Right ventricle myocardium superior (tissue), 1 donor: ENCODE measurements around the gene RNF152. TPM values are rescaled to one million over a fixed set of nuclear protein-coding genes. Genes with fewer than 3 reads are reported as not detected.
"Not testable (repeated sequence)": the region's sequence is repeated elsewhere in the genome, so short reads cannot be mapped to it uniquely, and the experiment has no call there.

ENCODE experiments used
- ATAC-seq: fragments of 200-7000 bp; cut with Tn5 transposase; one replicate; pipeline ENCODE4 v1.9.1; 2020; ENCODE audit warnings: mild to moderate bottlenecking; ENCODE audit not compliant: poor library complexity
- DNase-seq: peaks from one replicate; pipeline ENCODE4 v3.0.0-alpha.2; 2020
- intact Hi-C: fragments of 100-400 bp; cut with DNase I; formaldehyde crosslinking; loops from one replicate; pipeline ENCODE4 v1.11.2; 2022
- total RNA-seq: library from RNA; stranded (reverse); fragmentation: NEBNext Ultra II Directional; extraction: Animal tissue kit (Norgen Biotek cat#: 25700); gene quantifications from one replicate; pipeline ENCODE4 v1.2.1, GENCODE V29; 2021
- donor health status: DM: no; HTN: yes; CAD: no; lungs with severe emphysema.

RNF152 gene
- total RNA-seq, 1 donor from 2014 or later, result 11.4 TPM

DNA sequence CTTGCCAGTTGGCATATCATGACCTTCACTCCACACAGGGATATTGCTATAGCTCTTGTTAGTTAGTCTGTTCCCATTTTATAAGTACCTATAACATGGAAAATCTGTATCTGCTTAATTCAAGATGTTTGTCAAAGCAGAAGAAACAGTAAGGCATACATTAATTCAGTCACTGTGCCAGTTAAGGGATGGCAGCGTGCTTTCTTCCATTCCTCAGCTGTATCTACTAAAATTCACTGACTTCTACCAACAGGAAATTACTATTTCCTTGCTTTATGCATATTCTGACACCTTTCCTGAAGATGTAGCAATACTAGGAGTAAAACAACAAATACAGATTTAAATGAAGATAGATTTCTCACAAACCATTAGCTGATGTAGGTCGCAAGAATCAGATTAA, 59.9 kb downstream of the RNF152 start:
- DNase-seq, result no peak
- ATAC-seq, result no peak
- intact Hi-C loops, result no loop called here

DNA sequence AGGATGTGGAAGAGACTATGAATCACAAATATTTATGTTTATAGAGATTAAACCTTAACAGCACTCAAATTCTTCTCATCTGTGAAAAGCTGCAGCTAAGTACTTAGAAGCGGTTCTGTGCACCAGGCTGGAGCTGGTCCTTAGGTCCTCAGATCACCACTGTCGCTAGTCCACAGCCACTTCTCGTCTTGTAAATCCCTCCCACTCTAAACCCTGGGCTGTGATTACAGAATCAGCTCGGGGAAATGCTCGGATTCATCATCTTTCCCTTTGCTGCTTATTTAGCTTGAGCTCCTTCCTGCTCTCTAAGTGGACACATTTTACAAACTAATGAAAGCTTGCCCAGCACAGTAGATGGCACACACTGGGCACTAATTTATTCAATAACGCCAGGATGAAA, 61.7 kb downstream of the RNF152 start:
- intact Hi-C loops, result no loop called here
- no peak for DNase-seq
- no peak for ATAC-seq

DNA sequence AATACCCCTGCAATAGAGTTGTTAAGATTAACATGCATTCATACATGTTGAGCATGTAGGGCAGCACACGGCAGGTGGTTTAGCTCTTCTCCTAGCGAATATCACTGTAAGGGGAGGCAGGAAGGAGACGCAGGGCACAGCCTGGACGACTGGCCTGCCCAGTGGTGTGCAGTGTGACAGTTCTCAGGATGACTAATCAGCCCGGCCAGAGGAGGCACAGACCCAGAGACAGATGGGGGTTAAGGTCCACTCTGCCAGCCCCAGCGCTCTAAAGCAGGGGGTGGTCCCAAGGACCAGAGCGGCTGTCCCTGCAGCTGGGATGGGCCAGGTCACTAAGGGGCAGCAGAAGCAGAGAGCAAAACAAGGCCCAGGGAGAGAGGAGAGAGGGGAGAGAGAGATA, 63.7 kb downstream of the RNF152 start:
- ATAC-seq, result no peak
- intact Hi-C loops, result no loop called here
- no peak for DNase-seq

DNA sequence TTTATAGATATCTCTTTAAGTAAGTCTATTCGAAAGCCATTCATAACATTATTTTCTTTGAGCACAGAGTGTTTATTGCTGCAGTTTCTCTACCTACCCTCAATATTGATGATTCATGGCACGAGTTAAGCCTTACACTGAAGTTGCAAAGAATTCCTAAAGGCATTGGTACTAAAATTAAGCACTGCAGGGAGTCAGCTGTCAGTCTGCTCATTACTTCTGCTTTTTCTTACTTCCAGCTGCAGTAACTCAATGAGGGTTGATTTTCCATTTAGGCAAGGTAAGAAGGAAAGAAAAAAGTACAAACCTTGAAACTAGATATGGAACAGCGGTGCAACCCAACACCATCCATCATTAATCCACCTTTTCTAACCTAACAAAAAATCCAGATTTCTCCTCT, 65.2 kb downstream of the RNF152 start:
- ATAC-seq, result no peak
- intact Hi-C loops, result no loop called here

DNA sequence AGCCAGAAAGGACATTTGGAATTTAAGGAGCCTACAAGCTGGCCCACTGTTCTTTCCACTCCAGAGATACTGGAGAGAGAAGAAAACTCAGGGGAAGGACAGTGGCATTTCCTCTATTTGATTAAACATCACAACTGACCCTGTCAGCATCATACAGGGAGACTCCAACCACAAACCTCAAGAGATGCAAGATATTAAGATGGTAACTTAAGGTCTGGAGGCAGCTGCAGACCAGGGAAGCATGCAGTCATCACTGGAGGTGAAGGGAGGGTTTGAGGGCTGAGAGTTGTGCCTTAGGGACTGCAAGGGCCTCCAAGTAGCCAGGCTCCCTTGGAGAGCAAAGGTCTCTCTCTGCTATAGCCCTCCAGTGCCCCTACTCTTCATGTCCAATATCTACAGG, 67.4 kb downstream of the RNF152 start:
- DNase-seq, result no peak
- no peak for ATAC-seq
- intact Hi-C loops, result no loop called here

More for the DNA sequence above, 65.2 kb downstream of the RNF152 start:
- no peak for DNase-seq

DNA sequence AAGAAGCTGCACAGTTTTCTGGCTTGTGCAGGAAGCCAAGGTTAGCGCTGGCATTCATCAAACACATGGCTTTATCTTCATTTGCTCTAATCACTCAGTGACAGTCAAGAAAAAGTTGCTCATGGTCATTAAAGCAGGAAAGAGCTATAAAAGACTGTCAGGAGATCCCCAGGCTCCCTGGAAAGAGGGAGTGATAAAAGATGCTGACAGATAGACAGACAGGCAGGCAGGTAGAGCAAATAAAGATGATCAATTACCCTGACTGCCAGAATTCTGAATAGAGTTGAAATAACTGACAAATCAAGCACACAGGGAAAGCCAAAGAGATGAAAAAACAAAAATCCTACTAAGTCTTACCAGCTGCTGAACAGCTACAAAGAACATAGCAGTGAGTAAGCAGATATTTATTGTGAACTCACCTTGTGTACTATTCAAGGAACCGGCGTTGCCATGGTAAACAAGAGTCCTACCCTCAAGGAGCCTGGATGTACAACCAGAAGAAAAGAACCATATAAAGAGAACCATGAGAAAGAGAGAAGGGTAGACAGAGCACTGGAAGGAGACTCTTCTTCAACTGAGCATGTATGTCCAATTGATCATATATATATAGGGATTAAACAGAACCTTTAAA, 68.0 kb downstream of the RNF152 start:
- ATAC-seq, result no peak
- no peak for DNase-seq

DNA sequence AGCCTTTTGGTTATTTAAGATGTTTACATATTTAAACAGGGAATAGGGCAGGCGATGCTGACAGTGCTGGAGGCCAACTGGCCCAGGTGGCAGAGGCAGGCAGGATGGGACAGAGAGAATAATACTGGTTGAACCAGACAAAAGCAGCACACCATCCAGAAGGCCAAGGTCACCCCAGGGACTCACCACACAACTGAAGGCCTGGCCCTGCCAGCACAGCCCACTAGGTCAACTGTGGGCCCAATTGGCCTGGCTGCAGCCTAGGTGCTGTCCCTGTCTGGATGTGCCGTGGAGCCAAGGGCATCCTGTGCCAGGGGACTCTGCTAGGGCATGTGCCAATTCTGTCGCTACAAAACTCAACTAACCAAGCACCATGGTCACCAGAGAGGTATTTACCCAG, 69.2 kb downstream of the RNF152 start:
- DNase-seq (no peak), ATAC-seq (no peak)
- intact Hi-C loops, result no loop called here

More for the DNA sequence above, 68.0 kb downstream of the RNF152 start:
- intact Hi-C loops, result no loop called here

DNA sequence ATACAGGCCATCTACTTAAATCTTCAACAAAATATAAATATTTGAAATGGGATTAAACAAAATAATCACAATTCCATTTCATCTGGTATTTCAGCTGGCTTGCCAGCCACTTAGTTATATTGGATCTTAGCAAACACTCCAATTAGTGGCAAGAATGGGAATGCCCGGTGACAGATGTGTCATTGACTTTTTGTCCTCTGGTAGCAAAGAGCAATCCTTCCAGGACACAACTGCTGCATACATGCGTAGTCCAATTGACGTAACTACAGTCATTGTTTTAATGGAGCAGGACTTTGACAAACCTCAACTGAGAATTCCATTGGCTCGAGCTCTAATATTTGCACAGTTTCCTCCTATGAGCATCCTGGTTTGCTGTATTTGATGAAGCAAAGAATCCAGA, 69.9 kb downstream of the RNF152 start:
- ATAC-seq (no peak), DNase-seq (no peak)
- intact Hi-C loops, result no loop called here

DNA sequence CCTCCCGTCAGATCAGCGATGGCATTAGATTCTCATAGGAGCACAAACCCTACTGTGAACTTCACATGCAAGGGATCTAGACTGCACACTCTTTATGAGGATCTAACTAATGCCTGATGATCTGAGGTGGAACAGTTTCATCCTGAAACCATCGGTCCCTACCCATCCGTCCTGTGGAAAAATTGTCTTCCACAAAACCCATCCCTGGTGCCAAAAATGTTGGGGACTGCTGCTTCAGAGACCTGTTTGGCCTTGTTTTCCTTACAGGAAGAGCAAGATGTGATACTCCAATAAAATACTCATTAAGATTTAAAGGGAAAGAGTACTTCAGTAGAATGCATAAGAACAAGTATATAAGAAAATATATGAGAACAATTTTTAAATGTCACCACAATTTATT, 71.1 kb downstream of the RNF152 start:
- DNase-seq, result no peak
- no peak for ATAC-seq
- intact Hi-C loops, result no loop called here

DNA sequence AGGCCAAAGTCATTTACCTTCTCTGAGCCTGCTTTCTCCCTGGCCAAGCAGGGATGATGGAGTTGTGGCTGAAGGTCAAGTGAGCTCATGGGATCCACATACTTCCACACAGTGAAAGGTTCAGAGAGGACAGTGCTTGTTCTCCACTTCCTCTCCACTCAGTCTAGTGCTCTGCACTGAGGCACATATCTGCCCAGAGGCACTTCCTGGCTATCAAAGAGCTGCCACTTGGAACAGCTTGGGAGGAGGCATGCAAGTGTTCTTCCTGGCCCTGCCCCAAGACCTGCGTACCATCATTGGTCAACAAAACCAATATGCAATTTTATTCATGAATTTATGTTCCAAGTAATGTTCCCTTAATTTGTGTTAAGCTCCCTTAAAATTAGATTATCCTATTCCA, 71.9 kb downstream of the RNF152 start:
- DNase-seq, result no peak
- intact Hi-C loops, result no loop called here
- no peak for ATAC-seq

DNA sequence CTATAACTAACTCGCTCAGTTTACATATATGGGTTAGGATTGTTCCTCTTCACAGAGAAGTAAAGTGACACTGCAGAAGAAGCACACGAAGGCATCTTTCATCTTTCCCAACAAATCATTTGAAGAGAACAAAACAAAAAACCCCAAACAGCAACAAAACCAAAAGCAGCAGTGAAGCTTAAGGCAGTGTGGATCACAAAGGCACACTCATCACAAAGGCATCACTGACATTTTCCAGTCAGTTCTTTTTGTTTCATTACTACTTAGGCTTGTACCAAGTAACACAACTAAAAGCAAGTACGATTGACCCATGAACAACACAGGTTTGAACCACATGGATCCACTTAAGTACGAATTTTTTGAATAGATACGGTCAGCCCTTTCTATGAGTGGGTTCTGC, 75.7 kb downstream of the RNF152 start:
- ATAC-seq (no peak), DNase-seq (no peak)
- intact Hi-C loops, result no loop called here

DNA sequence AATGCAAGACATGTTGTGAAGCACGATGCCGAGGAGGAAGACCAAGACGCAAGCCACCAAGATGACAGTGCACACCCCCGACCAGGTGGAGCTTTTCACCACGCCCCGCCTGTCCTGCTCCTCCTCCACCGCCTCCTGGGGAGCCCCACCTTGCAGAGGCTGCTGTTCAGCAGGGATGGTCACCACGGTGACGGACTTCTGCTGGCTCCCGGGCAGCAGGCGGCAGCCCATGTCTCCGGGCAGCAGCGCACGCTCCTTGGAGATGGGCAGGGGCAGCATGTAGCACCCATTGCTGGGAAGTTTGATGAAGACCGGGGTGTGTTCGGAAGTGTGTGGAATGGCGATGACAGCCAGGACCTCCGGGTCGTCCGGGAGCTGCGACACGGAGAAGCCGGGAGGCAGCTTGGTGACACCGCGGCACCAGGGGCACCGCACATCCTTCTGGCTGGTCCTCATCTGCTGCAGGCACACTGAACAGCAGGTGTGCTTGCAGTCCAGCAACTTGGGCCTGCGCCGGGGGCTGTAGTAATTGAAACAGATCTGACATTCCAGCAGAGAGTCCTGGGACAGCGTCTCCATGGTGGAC, 76.8 kb downstream of the RNF152 start:
- no peak for ATAC-seq

DNA sequence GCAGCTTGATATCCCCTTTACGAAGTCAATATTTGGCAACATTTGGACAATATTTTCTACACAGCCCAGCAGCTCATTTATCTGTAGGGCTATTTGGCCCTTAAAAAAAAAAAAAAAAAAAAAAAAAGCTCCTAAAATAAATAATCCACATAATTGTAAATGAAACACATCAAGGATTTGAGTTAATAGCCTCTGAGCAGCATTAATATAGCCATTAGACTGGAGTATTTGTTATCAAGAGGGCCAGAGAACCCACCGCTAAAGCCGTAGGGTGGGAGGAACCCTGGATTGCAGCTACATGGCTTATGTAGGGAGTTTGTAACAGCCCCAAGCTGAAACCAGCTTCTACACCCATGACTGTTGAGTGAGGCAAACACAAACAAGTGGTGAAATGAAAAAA, 84.5 kb downstream of the RNF152 start:
- ATAC-seq, result no peak
- intact Hi-C loops, result no loop called here
- no peak for DNase-seq

More for the DNA sequence above, 76.8 kb downstream of the RNF152 start:
- intact Hi-C loops, result no loop called here
- no peak for DNase-seq

DNA sequence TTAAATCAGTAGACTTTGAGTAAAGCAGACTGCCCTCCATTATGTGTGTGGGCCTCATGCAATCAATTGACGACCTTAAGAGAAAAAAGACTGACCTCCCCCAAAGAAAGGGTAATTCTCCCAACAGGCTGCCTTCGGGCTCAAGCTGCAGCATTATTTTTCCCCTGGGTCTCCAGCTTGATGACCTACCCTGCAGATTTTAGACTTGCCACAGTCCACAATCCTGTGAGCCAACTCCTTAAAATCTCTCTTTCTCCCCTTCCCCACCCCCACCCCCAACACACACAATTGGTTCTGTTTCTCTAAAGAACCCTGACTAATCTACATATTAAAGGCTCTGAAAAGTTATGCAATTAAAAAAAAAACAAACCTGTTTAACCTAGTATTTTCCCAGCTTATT, 89.4 kb downstream of the RNF152 start:
- intact Hi-C loops, result no loop called here
- ATAC-seq (no peak), DNase-seq (no peak)

DNA sequence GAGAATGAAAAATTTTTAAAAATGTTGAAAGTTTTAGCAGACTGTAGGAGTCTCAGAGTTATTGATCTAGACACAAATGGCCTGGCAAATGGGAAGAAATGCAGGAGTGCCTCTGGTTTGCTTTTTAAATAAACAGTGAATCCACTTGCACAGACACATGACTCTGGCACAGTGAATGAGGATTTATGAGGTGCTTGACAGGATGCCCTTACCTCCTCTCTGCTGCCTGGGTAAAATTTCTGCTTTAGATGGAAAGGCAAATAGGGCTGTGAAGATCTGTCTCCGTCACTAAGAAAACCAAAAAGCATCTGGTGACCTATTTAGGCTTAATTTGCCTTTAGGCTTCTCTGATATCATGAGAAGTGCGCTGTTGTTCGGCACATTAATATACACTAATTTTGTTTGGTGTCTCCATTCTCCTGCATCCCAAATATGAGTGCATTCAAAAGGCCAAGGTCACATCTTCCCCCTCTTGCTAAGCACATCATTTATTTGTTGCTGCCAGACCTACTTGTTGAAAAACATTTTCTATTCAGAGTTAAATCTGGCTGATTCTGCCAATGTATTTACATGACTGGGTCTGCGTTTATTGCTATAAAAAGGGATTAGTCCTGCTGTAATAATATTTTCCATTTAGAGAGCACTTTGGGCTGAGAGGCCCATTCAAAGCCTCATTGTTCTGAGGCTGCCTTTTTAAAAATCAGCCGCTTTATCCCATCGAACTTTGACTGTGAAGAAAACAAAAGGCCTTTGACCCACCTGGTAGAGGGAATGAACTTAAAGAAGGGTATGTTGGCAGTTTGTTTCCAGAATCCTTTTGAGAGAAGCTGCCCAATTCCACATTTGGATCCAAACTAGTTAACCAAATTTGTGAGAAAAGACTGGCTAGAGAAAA, 94.9 kb downstream of the RNF152 start:
- intact Hi-C loops, result no loop called here
- ATAC-seq, result no peak

DNA sequence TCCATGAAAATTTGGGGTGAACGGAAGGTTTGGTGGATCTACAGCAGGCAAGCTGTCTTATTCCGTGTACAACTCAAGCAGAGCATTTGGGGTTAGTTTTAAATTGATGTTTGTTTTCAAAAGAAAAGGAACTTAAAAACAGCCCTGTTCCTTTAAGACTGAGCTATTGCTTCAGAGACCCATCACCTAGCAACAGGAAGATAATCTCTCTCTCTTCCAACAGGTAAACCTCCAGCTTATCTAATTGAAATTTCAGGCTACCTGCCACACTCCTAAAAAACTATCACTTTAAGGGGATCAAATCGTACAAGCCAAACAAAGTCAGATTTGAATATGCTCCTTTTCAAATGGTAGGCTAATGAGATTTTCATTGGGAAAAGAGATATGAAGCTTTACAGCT, 101.8 kb downstream of the RNF152 start:
- no peak for DNase-seq
- no peak for ATAC-seq

More for the DNA sequence above, 94.9 kb downstream of the RNF152 start:
- DNase-seq, result no peak

DNA sequence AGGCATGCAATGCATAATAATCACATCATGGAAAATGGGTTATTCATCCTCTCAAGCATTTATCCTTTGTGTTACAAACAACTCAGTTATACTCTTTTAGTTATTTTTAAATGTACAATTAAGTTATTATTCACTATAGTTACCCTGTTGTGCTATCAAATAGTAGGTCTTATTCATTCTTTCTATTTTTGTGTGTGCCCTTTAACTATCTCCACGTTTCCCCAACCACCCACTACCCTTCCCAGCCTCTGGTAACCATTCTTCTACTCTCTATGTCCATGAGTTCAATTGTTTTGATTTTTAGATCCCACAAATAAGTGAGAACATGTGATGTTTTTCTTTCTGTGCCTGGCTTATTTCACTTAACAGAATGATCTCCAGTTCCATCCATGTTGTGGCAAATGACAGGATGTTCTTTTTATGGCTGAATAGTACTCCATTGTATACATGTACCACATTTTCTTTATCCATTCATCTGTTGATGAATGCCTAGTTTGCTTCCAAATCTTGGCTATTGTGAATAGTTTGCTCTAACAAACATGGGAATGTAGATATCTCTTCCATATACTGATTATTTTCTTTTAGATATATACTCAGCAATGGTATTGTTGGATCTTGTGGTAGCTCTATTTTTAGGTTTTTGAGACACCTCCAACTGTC, 105.7 kb downstream of the RNF152 start:
- intact Hi-C loops, DNase-seq, ATAC-seq: not testable (repeated sequence)

More for the DNA sequence above, 101.8 kb downstream of the RNF152 start:
- intact Hi-C loops, result no loop called here

DNA sequence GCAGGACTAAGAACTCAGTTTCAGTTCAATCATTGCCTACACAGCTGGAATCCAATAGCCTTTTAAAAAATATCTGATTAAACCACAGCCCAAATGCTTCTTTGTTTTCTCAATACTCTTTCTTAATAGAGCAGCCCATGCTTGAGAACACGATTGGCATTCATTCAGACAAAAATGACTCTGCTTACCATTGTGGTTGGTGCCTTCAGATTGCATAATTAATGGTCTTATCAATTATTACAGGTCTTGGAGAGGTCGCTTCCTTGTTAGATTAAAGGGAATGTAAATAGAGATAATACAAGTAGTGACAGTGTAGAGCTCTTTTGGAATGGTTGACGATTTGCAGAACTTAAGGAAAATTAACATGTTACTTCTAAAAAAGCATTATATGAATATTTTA, 107.2 kb downstream of the RNF152 start:
- intact Hi-C loops, result no loop called here
- ATAC-seq, result no peak

DNA sequence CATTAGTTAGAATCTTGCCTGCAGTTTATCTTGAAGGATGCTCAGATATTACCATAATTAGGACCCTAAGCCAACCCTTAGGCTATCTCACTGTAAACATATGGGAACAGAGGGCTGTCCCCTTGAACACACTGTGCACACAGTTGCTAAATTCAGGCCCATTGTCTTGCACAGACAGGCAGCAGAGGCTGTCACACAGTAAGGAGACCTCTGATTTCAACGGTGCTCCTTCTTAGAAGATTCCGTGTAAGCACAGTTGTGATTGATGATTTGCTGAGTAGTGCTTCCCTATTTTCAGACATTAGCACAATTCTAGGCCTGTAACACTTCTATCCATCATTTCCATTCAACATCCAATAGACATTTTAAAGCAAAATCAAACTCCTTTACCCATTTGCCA, 108.0 kb downstream of the RNF152 start:
- intact Hi-C loops, result no loop called here
- ATAC-seq (no peak), DNase-seq (no peak)

More for the DNA sequence above, 107.2 kb downstream of the RNF152 start:
- no peak for DNase-seq
